Ecto neural progenitor cell (in vitro differentiated cells): Measurements from ENCODE around the gene MGRN1.

Experiments
- DNase-seq: peaks from one replicate; pipeline ENCODE4 v3.0.0-alpha.2; 2018; ENCODE audit warnings: low spot score

Gene MGRN1

DNA sequence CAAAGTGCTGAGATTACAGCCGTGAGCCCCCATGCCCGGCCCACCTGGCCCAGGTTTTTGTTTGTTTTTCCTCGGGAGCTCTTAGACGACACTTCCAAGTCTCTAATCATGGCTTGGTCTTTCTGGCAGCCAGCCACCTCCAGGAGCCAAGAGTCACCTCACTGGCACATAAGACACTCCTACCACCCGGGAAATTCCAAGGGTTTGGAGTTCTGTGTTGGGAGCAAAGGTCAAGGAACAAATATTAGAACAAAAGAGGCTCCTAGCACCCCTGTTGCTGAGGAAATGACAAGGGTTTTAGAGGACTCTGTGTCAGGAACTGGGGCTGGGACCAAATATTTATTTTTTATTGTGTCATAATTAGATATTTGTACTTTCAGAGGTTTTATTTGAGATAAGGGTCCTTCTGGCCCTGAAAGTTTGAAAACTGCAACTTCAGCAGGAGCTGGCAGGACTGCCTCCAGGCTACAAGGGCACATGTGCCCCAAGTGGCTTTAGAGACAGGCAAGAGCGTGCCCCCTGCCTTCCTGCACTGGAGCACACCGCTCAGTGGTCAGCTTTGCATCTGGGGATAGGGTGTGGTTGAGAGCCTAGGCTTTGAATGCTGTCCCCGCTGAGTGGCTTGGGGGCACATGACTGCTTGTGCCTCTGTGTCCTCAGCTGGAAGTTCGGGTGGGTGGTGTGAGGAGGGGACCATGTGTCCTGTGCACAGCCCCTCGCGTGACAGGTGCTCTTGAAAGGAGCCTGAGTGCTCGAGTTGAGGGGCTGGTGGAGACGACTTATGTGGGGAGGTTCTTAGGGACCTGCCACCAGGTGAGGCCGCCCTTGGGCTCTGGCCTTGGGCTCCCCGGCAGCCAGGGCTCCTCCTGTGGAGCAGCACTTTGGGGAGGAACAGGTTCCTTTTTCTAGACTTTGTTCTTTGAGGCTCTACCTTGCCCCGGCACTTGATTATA, 29.7 kb downstream of the MGRN1 start:
- no peak for DNase-seq

DNA sequence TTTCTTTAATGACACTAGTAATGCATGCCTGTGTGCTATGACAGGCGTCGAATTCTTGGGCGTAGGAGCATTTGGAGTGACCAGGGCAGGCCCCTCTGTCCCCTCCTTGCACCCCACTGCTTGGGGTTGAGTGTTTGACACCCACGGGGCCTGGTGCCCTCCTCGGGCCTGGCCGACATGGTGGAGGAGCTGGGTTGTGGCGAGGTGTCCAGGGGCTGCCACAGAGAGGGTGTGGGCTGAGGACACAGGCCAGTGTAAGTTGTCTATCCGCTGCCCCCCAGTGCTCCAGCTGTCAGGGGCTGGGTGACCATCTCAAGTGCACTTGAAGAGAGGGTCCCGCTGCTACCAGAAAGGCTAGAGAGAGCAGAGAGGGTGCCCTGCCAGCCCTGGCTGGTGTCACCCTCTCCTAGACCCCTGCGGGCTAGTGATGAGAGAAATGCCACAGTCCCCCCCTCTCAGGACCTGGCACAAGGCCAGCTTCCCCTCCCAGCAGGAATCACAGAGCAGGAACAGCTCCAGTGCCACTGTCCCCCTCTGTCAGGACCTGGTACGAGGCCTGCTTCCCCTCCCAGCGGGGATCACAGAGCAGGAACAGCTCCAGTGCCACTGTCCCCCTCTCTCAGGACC, 30.5 kb downstream of the MGRN1 start:
- DNase-seq, result no peak

DNA sequence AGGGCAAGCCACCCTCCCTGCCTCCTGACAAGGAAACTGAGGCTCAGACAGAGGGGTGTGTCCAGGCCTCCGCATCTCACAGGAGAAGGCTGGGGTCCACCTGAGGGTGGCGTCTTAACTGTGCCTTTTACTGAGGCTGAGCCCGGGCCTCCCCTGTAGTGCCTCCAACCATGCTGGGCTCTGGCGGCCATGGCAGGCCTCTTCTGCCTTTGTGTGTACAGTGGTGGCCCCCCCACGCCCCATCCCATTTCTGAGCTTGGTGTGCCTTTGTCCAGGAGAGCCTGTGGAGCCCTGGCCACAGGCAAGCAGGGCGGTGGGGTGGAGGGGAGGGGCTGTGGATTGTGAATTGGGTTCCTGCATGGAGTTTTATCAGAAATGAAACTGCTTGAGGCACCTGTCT, 31.2 kb downstream of the MGRN1 start:
- DNase-seq, result no peak

DNA sequence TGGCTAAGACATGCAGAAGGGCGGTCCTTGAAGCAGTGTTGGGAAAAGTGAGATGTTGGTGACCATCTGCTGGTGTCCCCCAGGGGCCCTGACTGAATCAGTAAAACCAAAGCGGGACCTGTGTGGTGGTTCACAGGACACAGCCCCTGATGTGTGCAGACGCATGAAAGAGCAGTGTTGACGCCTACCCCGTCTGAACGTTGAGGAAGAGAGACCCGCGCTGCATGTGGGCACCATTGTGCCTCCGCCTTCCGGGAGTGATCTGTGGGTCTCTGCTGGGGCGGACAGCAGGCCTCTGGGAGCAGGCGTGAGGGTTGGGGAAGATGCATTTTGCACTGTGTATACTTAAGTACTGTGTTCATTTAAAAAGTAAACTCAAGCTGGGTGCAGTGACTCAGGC, 31.6 kb downstream of the MGRN1 start:
- DNase-seq, result no peak

DNA sequence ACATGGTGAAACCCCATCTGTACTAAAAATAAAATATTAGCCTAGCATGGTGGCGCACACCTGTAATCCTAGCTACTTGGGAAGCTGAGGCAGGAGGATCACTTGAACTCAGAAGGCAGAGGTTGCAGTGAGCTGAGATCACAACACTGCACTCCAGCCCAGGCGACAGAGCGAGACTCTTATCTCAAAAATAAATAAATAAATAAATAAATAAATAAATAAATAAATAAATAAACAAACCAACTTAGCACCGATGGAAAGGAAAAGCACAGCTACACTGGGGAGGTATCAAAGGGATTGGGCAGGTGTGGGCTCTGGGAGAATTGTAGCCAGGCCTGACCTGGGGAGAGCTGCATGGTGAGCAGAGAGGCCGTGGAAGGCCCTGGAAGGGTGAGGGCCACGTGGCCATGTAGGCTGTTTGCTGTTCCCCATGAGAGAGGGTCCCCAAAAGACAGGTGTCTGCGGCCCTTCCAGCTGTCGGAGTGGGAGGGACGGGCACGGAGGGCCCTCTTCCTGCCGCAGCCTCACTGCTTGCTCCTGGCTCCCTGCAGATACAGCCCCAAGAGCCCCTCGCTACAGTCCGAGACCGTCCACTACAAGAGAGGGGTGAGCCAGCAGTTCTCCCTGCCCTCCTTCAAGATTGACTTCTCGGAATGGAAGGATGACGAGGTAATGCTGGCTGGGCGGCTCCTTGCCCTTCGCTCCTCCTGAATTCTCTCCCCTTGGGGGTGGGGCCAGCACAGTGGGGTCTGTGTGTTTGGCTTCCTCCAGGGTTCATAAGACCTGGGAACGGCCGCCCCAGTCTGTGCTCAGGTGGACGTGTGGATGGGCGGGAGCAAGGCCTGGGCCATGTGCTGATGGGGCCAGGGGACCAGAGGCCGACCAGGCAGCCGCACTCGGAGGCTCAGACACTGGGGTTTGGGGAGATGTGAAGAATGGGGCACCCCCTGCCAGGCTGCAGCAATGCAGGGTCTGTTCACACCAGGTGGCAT, 32.4 kb downstream of the MGRN1 start:
- no peak for DNase-seq

DNA sequence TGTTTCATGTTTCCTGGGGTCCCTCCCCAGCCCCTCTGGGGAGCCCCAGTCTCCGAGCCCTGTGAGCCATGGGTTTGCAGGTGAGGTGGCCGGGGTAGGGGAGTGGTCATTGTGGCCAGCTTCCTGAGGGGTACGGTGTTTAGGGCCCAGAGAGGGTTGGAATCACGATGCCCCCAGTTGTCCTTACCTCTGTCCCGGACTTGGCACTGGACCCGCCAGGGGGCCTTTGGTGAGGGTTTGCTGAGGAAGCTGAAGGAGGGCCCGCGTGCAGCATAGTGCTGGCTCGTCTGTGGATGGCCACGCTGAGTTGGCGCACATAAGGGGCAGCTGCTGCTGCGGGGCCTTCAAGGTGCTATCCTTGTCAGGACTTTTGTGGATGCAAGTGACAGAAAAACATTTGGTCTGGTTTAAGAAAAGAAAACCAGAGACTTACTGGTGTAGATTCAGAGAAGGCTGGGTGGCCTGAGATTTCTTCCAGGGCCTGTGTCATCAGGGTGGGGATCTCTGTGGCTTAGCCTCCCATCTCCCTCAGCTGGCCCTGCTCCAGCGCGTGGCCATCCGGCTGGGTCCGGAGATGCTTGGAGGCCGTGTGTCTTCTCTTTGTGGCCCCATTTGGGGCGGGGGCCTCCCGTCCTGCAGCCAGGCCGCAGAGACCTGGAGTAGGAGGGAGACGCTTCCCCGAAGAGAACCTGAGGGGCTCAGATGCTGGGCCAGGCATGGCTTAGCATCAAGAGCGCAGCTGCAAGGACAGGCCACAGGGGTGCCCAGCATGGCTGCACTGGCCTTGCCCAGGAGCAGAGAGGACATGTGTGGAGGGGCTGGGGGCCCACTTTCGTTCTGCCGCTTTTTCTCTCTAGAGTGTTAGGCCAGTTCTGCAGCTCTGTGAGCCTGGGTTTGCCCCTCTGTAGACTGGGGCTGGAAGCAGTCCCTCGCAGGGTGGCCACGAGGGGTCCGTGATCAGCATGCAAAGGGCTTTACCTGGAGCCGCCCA, 35.0 kb downstream of the MGRN1 start:
- DNase-seq, result no peak

DNA sequence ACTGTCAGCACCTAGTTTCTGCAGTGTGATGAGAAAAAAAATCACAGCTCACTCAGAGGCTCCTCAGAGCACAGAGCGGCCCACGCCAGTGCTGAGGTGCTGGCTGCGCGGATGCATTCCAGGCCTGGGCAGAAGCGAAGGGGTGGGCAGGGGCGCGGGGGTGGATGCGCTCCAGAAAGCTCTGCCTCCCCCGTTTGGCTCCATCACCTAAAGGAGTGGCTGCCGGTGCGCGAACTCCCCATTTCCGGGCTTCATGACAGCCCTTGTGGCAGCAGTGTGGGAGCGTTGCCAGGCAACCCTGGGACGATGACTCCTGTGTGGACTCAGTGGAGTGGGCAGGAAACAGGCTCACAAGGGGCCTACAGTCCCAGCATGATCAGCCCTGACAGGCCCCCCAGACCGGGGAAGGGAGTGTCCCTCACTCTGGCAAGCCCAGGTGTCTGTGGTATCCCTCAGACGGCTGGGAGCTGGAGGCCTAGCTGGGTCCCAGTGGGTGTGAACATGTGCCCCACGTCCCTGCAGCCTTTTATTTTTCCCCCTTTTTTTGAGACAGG, 35.9 kb downstream of the MGRN1 start:
- DNase-seq, result no peak

DNA sequence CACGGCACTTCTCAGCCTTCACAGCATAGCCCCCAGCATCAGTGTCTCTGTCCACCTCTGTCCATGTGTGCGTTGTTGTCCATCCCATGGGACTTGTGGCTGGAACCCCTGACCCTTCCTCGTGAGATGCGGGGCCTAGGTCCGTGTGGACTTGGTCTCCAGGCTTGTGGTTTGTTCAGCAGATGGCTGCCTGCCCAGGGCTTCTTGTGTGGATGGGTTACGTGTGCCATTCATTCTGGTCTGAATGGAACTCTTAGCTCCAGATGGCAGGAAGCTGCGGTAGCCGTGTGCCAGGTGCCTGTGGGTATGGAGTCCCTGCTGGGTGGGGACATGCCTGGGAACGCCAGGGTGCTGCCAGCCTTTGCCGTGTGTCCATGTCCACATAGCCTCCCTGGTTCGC, 37.0 kb downstream of the MGRN1 start:
- no peak for DNase-seq

DNA sequence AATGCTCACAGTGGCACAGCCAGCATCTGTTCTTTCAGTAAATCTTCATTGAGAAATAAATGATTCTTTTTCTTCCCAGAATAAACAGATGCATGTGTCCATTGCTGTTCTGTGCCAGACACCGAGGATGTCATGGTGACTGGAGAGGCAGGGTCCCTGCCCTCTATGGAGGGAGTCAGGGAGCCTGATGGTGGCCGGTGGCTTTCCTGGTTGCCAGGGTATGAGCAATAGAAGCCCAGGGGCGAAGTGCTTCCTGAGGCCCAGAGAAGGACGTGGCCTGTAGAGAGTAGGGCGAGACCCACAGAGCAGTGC, 38.8 kb downstream of the MGRN1 start:
- no peak for DNase-seq

DNA sequence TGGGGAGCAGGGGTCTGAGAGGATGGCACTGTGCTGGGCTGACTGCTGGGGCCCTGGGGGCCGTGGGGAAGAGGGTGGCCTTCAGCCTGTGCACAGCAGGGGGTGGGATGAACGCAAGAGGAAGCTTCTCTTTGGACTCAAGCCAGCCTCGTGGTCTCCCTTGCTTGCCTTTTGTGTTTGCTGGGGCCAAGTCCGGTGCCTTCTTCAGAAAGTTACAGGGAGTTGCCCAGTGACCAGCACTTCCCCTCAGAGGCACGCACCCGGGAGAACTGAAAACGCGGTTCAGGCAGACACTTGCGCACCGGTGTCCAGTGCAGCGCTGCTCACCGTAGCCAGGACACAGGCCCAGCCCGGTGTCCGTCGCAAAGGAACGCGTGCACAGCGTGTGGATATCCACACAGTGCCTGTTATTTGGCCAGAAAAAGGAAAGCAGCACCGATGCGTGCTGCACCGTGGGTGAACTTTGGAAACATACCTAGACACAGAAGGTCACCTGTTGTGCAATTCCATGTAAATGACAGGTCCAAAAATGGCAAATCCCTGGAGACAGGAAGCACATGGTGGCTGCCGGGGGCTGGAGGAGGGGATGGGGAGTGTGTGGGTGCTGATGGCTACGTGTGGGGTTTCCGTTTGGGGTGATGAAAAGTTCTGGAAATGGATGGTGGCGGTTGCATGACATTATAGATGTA, 39.3 kb downstream of the MGRN1 start:
- no peak for DNase-seq

DNA sequence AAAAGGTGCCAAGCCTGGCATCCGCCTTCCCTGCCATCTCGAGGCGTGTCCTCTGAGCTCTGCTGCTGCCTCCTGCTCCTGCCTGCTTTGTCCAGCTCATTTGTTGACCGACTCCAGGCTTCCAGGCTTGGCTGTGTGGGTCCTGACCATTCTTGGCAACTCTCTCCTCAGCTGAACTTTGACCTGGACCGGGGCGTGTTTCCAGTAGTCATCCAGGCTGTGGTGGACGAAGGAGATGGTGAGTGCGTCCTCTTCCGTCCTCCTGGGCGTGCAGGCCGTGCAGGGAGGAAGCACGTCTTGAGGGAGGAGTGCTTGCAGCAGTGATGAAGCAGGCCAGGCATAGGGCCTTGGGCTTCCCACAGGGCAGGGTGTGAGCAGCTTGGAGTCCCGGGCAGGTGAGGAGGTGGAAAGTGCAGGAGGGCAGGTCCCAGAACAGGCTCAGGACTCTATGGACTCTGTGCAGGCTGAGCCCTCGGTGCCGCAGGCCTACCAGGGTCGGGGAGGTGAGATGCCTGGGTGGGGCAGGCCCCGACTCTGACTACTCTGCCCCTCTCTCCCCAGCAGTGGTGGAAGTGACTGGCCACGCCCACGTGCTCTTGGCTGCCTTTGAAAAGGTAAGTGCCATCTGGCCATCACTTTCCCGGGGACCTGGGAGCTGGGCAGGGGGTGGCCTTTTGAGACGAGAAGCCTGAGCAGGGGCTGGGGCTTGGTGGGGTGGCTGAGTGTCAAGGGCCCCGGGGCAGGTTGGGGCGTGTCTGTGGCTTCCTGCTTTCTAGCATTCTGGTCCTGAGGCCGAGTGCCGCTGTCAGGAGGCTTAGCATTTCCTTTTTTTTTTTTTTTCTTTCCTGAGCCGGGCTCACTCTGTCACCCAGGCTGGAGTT, 40.2 kb downstream of the MGRN1 start:
- no peak for DNase-seq

DNA sequence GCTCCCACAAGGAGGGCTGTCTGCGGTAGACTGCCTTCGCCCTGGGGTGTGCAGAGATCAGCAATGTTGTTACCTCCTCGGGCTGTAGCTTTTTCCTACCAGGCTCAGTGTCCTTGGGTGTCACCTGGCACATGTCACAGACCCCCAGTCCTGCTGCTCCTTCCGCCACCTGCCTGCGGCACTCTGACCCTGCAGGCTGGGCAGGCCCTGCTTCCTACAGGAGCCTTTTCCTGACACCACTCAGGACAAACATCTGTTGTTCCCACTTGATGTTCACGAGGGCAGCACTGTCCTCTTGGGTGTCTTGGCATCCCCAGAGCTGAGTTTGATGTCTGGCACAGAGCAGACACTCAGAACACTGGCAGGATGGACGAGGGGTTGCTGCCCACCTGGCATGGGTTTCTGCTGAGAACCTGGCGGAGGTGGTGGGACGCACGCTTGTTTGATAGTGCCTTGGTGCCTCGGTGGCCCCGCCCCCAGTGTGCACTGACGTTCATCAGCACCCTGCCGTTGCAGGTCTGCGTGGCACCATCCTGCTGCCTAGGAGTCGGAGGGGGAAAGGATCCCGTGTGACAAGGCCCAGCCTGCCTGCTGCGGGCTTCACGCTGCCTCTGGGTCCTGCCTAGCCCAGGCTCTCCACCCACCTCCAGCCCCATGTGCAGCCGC, 42.0 kb downstream of the MGRN1 start:
- no peak for DNase-seq

DNA sequence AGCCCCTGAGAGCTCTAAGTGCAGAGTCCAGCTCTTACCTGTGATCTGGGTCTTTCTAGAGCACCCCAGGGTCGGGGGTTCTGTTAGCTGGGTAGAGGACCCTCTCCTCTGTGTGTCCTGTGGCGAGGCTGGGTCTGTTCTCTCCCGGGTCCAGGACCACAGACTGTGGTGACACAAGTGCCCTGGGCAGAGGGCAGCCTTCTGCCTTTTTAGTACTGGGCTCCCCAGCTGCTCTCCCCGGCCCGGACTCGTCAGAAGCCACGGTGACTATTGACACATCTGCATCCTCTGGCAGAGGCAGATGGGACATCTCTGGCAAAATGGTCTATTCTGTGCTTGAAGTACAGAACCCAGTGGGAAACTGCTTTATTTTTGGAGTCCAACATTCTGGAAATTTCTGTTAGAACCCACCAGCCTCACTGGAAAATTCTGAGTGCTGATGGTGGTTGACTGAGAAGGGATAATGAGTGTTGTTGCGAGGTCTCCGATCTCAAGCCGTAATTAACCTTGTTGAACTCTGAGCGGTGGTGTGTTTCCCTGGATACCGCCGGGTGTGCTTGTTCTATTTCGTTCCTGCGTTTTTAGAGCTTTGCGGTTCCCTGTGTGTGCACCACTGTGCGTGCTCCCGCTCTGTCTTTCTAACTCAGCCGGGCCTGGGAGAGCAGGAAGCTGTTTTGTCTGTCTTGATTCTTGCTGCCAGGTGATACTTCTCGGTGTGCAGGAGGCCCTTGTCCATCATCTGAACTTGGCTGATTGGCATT, 42.8 kb downstream of the MGRN1 start:
- no peak for DNase-seq

DNA sequence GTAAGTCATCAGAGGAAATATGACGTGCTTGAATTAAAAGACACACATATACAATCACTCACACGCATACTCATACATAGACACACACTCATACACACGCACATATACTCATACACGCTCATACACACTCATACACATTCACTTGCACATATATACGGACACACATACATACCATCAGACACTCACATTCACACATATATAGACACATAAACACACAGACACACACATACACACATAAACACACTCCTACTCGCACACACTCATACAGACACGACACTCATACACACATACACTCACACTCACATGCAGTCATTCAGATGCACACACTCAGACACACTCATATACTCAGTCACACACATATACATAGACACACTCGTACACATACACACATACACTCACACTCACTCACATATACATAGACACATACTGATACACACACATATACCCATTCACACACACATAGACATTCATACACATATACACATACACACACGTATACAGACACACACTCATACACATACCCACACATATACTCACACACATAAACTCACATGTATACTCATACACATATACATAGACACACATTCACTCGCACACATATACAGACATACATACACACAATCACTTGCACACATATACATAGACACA, 43.8 kb downstream of the MGRN1 start:
- DNase-seq, result no peak

DNA sequence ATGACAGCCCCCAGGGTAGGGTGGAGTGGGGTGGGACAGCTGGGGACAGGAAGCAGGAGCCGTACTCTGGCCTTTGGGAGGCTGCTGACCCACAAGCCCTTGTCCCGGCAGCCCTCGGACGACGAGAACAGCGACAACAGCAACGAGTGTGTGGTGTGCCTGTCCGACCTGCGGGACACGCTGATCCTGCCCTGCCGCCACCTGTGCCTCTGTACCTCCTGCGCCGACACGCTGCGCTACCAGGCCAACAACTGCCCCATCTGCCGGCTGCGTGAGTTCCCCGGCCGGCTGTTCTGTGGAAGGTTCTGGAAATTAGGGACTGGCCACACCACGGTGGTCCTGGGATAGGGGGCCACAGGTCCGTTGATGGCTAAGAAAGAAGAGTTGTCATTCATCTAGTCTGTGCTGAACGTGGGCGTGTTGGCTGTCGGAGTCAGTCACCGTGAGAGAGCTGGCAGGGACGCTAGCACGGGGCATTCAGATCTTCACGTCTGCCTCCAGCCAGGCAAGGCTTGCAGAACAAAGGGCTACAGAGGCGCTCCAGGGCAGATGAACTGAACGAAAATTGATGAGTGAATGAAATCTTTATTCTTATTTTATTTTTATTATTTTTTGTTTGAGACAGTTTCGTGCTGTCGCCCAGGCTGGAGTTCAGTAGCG, 48.9 kb downstream of the MGRN1 start:
- DNase-seq, result no peak

DNA sequence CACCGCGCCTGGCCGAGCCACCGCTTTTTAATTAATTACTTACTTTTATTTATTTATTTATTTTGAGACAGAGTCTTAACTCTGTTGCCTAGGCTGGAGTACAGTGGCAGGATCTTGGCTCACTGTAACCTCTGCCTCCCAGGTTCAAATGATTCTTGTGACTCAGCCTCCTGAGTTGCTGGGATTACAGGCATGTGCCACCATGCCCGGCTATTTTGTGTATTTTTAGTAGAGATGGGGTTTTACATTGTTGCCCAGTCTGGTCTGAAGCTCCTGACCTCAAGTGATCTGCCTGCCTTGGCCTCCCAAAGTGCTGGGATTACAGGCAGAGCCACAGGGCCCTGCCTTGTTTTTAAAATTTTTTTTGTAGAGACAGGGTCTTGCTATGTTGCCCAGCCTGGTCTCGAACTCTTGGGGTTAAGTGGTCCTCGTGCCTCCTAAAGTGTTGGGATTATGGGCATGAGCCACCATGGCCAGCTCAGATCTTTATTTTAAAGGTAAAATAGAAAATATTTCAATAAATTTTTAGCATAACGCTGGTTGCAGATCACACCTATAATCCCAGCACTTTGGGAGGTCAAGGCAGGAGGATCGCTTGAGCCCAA, 50.4 kb downstream of the MGRN1 start:
- no peak for DNase-seq
